Endothelial cell of umbilical vein (primary cell): ENCODE results near the gene PRKACB. TPM values are rescaled to one million over a fixed set of nuclear protein-coding genes. Genes with fewer than 3 reads are reported as not detected.

Experiments
- BruUV-seq: library from RNA; stranded (reverse); fragments of 400-500 nt; replicated peaks from 2 replicates; lab custom pipeline; 2021; lab: Mats Ljungman, UMichigan
- CTCF ChIA-PET: fragments of 300-600, 350-600 bp; sonication (Branson Sonifier 250); formaldehyde crosslinking; loops from one replicate; lab custom pipeline; 2021; ENCODE audit warnings: antibody characterized with exemption, inconsistent platforms; lab: Charles Lee
- POLR2A ChIA-PET: fragments of 300-600, 350-600 bp; sonication (Branson Sonifier 250); formaldehyde crosslinking; loops from one replicate; lab custom pipeline; 2021; ENCODE audit warnings: antibody characterized with exemption, inconsistent platforms; lab: Charles Lee
- DNase-seq: peaks from one replicate; pipeline ENCODE4 v3.0.0-alpha.2; 2011; ENCODE audit warnings: low read depth, low spot score
- FAIRE-seq: peaks from 2 replicates; lab custom pipeline; 2011; peaks lifted over from hg19 to GRCh38; lab: Jason Lieb, UNC
- H2AFZ ChIP-seq: 2 replicates; pipeline ENCODE4 v1.6.0; 2012; ENCODE audit warnings: low read depth, low read length, control low read depth, inconsistent platforms
- H3K27ac ChIP-seq: 2 replicates; pipeline ENCODE4 v1.5.1; 2011; ENCODE audit warnings: low read depth, mild to moderate bottlenecking, control low read depth, low read length, moderate library complexity; ENCODE audit not compliant: insufficient read depth
- H3K27me3 ChIP-seq, 2 experiments: 2 replicates each; pipeline versions ENCODE4 v1.6.0 to v1.6.1; 2011; ENCODE audit warnings: low read length in 2 of 2, mixed read lengths in 1 of 2; ENCODE audit not compliant: control insufficient read depth in 2 of 2, insufficient read depth in 2 of 2
- H3K36me3 ChIP-seq, 2 experiments: 2 replicates in 1 of 2; 3 replicates in 1 of 2; pipeline ENCODE4 v1.5.1; 2011; ENCODE audit warnings: low read length in 2 of 2, mild to moderate bottlenecking in 1 of 2, moderate library complexity in 1 of 2; ENCODE audit not compliant: control insufficient read depth in 2 of 2, insufficient read depth in 2 of 2; ENCODE audit errors: extremely low read depth in 1 of 2
- H3K4me1 ChIP-seq: 3 replicates; pipeline ENCODE4 v1.5.1; 2011; ENCODE audit warnings: mild to moderate bottlenecking, low read length; ENCODE audit not compliant: control insufficient read depth, insufficient read depth; ENCODE audit errors: extremely low read depth
- H3K4me2 ChIP-seq: 2 replicates; pipeline ENCODE4 v1.6.1; 2011; ENCODE audit warnings: low read length, control low read depth, mixed read lengths; ENCODE audit not compliant: insufficient read depth
- H3K4me3 ChIP-seq, 3 experiments: fragments of 200-600 bp in 1 of 3; sonication (generic), shearing (Covaris generic) in 1 of 3; replicated peaks in 1 of 3; 2 replicates each; pipeline ENCODE4 v1.5.1; 2011 to 2016; ENCODE audit warnings: control low read depth in 3 of 3, low read length in 3 of 3, mild to moderate bottlenecking in 2 of 3, inconsistent platforms in 1 of 3, low read depth in 1 of 3, moderate library complexity in 1 of 3; ENCODE audit not compliant: insufficient read depth in 1 of 3
- H3K79me2 ChIP-seq: 2 replicates; pipeline ENCODE4 v1.6.0; 2012; ENCODE audit warnings: low read length, inconsistent platforms; ENCODE audit not compliant: control insufficient read depth, insufficient read depth
- H3K9ac ChIP-seq: replicated peaks from 2 replicates; pipeline ENCODE3; 2011; ENCODE audit warnings: low read length, control low read depth; ENCODE audit not compliant: insufficient read depth; ENCODE audit errors: extremely low read depth
- H3K9me1 ChIP-seq: replicated peaks from 3 replicates; pipeline ENCODE4 v1.6.0; 2011; ENCODE audit warnings: mild to moderate bottlenecking, low read length; ENCODE audit not compliant: control insufficient read depth, insufficient read depth; ENCODE audit errors: extremely low read depth
- H3K9me3 ChIP-seq: replicated peaks from 2 replicates; pipeline ENCODE4 v1.5.1; 2012; ENCODE audit warnings: low read length, inconsistent platforms; ENCODE audit not compliant: control insufficient read depth, insufficient read depth
- H4K20me1 ChIP-seq: replicated peaks from 2 replicates; pipeline ENCODE3; 2011; ENCODE audit warnings: mild to moderate bottlenecking, low read length; ENCODE audit not compliant: control insufficient read depth, insufficient read depth; ENCODE audit errors: extremely low read depth
- FOS ChIP-seq: IDR thresholded peaks from 2 replicates; pipeline ENCODE4 v1.6.1; 2011; ENCODE audit warnings: mild to moderate bottlenecking, low read length, moderate library complexity, borderline replicate concordance; ENCODE audit not compliant: insufficient read depth
- GATA2 ChIP-seq: IDR thresholded peaks from 2 replicates; pipeline ENCODE4 v1.7.0; 2011; ENCODE audit warnings: low read depth, mild to moderate bottlenecking, moderate library complexity, mixed read lengths, low read length; ENCODE audit not compliant: insufficient read length, insufficient read depth
- JUN ChIP-seq: IDR thresholded peaks from 2 replicates; pipeline ENCODE4 v1.6.1; 2011; ENCODE audit warnings: borderline replicate concordance, low read depth; ENCODE audit not compliant: insufficient read length, insufficient read depth
- MYC ChIP-seq: IDR thresholded peaks from one replicate; pipeline ENCODE4 v1.6.1; 2011; ENCODE audit warnings: mild to moderate bottlenecking, low read depth, low read length
- POLR2A ChIP-seq: IDR thresholded peaks from 2 replicates; pipeline ENCODE4 v1.6.1; 2012; ENCODE audit warnings: low read depth, mild to moderate bottlenecking, control low read depth, low read length
- dilution Hi-C: fragments of 300-500 bp; cut with MboI; formaldehyde crosslinking; loops from one replicate; pipeline ENCODE4 v1.15.0; 2019; ENCODE audit warnings: low sequenced_read_pairs; ENCODE audit not compliant: extremely low pct_ligation_motif_present
- intact Hi-C: fragments of 100-400 bp; cut with micrococcal nuclease; formaldehyde crosslinking; loops from one replicate; pipeline ENCODE4 v1.10.0; 2022
- polyA plus RNA-seq, 4 experiments: library from polyadenylated mRNA; depleted of rRNA in 3 of 4; stranded (reverse) in 3 of 4; unstranded in 1 of 4; fragments of >200 nt; gene quantifications; 2 replicates each; pipeline versions ENCODE4 v1.2.1 to v1.2.3, GENCODE V29; 2011 to 2012; ENCODE audit warnings: missing spikeins in 1 of 4
- total RNA-seq: library from RNA; stranded (reverse); gene quantifications from 2 replicates; pipeline ENCODE4 v1.2.3, GENCODE V29; 2021
- TF ChIP-seq, protein P1 (sequence below): IDR thresholded peaks from 2 replicates; pipeline ENCODE4 v1.6.1; 2011; ENCODE audit not compliant: insufficient read depth, insufficient read length

The PRKACB gene
- total and polyA plus RNA-seq, 2 donors (not counting 3 experiments of a cell fraction or from before 2014, with no cell fraction given): 19.1 to 77.5 TPM

DNA sequence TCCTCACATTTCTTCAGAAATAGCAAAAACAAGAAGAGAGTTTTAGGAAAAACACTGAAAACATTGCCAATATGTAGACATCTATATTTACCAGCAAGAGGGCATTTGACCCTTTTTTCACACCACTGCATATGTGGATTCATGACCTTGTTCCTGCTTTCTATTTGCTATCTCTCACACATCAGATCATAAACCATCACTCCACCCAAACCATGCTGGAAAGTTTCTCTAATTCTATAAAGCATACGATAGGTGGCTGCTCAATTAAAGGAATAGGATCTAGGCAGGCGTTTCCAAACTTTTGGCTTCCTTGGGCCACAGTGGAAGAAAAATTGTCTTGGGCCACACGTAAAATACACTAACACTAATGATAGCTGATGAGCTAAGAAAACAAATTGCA is 121.8 kb downstream of the PRKACB start:
- CTCF ChIA-PET: no interaction called here
- no peak for DNase-seq
- FAIRE-seq: no peak
- Histone ChIP-seq H3K36me3 (no peaks in the 10 kb centered on the region), H3K4me2 (no peak overlapping the region), H3K9ac (no peak overlapping the region), H3K4me3 (no peak overlapping the region), H2AFZ (no peak overlapping the region), H3K79me2 (no peaks in the 10 kb centered on the region), H3K9me1 (no peaks in the 10 kb centered on the region), H3K27me3 (no peaks in the 10 kb centered on the region), H3K27ac (no peak overlapping the region), H3K4me1 (no peaks in the 10 kb centered on the region), H3K9me3 (no peaks in the 10 kb centered on the region), H4K20me1 (no peaks in the 10 kb centered on the region)
- dilution Hi-C loops (no loop called here), intact Hi-C loops (no loop called here)
- POLR2A ChIA-PET: no interaction called here
- no TSS peak for BruUV-seq
- TF ChIP-seq FOS: no peak
- no peak for TF ChIP-seq JUN
- no peak for TF ChIP-seq MYC

DNA sequence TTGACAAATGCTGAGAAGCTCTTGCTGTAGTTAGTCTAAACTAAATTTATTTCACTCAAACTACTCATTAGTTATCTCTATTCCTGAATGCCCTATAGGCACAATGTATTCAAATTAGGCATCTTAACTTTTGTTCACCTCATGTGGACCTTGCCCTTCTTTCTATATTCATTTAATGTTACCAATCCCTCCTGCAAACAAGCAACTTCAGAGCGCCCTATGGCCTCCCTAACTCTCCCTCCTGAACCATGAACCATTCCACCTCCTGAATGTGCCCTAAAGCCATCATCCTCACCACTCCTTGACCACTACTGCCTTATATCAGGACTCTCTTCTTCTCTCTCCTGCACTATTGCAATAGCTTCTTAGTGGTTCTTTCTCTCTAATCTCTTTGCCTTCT is 122.7 kb downstream of the PRKACB start:
- POLR2A ChIA-PET: no interaction called here
- no TSS peak for BruUV-seq
- no peak for FAIRE-seq

More for the DNA sequence above, 122.7 kb downstream of the PRKACB start:
- H3K27me3 ChIP-seq: no peaks in the 10 kb centered on the region
- no peak for TF ChIP-seq POLR2A
- TF ChIP-seq, protein P1, sequence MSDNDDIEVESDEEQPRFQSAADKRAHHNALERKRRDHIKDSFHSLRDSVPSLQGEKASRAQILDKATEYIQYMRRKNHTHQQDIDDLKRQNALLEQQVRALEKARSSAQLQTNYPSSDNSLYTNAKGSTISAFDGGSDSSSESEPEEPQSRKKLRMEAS: no peak
- no peak for TF ChIP-seq GATA2
- TF ChIP-seq MYC: no peak
- H3K9me1 ChIP-seq: no peaks in the 10 kb centered on the region
- no peaks in the 10 kb centered on the region for H3K9me3 ChIP-seq
- no peaks in the 10 kb centered on the region for H4K20me1 ChIP-seq
- no peak overlapping the region for H3K4me2 ChIP-seq
- no peak for DNase-seq
- H3K79me2 ChIP-seq: no peaks in the 10 kb centered on the region
- no peak overlapping the region for H3K27ac ChIP-seq
- CTCF ChIA-PET: no interaction called here
- H3K9ac ChIP-seq: no peak overlapping the region
- no peak overlapping the region for H2AFZ ChIP-seq
- H3K36me3 ChIP-seq: no peaks in the 10 kb centered on the region
- H3K4me3 ChIP-seq: no peak overlapping the region
- dilution Hi-C loops (no loop called here), intact Hi-C loops (no loop called here)
- H3K4me1 ChIP-seq: peaks cover 5% of the 10 kb centered on the region
